ENCODE results near the gene CERKL.

- TF ChIP-seq YEATS4 (CRISPR knock-in tag; IDR thresholded peaks at IDR 0.05; ENCODE audit: borderline replicate concordance) (no peak), PREB (CRISPR knock-in tag; IDR thresholded peaks at IDR 0.05) (no peak), PHF8 (CRISPR knock-in tag; IDR thresholded peaks at IDR 0.05) (no peak), RXRA (CRISPR knock-in tag; IDR thresholded peaks at IDR 0.05) (no peak), PRDM4 (CRISPR knock-in tag; IDR thresholded peaks at IDR 0.05; ENCODE audit: borderline replicate concordance) (no peak), HMG20B (CRISPR knock-in tag; conservative IDR thresholded peaks at IDR 0.05) (no peak), POLR2A (IDR thresholded peaks at IDR 0.05; ENCODE audit: insufficient read depth in 1 of 2, low read depth in 2 of 2, low read length in 2 of 2) (no peak)
Observed at GRCh38 chr2:181515719-181516118, 141.2 kb downstream of the CERKL start.
